Rectal smooth muscle tissue (tissue), 1 donor: ENCODE measurements around the gene MCM7.
A peak's percentile ranks its signal among the peaks of the same experiment; 100 is the strongest.
"Not testable (repeated sequence)": the region's sequence is repeated elsewhere in the genome, so short reads cannot be mapped to it uniquely, and the experiment has no call there.

Experiments used
- H3K27ac ChIP-seq: one replicate; pipeline ENCODE4 v1.7.0; 2013; ENCODE audit warnings: low read depth, low read length, inconsistent platforms
- H3K27me3 ChIP-seq: one replicate; pipeline ENCODE4 v1.7.0; 2013; ENCODE audit warnings: low read length; ENCODE audit not compliant: control insufficient read depth, insufficient read depth
- H3K36me3 ChIP-seq: one replicate; pipeline ENCODE4 v1.7.0; 2013; ENCODE audit warnings: low read length; ENCODE audit not compliant: control insufficient read depth, insufficient read depth
- H3K4me1 ChIP-seq: one replicate; pipeline ENCODE4 v1.7.0; 2013; ENCODE audit warnings: low read length; ENCODE audit not compliant: control insufficient read depth, insufficient read depth
- H3K4me3 ChIP-seq: one replicate; pipeline ENCODE4 v1.7.0; 2013; ENCODE audit warnings: low read length
- H3K9ac ChIP-seq: one replicate; pipeline ENCODE4 v1.7.0; 2013; ENCODE audit warnings: low read length

The MCM7 gene

GRCh38 chr7:100101016-100101862 is at the start of gene MCM7, which contains the start of gene AP4M1:
TSS of gene MCM7 (minus strand) at chr7:100101397. CDS start at chr7:100101294, 103 bp downstream.
TSS of gene AP4M1 (plus strand) at chr7:100101643. CDS start at chr7:100101715, 72 bp downstream.
- Histone ChIP-seq H3K9ac (peak within 1 kb of the TSS; percentile 64), H3K4me3 (peak within 1 kb of the TSS; percentile 91), H3K36me3 (peaks cover 35% of the 10 kb centered on the region), H3K27ac (peak within 1 kb of the TSS; percentile 88), H3K4me1 (peaks cover 7% of the 10 kb centered on the region), H3K27me3 (no peaks in the 10 kb centered on the region)

- no peaks in the 10 kb centered on the region for H3K27me3 ChIP-seq
- H3K27ac ChIP-seq: peak within 1 kb of the TSS; percentile 90
- H3K36me3 ChIP-seq: peaks cover under 1% of the 10 kb centered on the region
- peak within 1 kb of the TSS; percentile 98 for H3K9ac ChIP-seq
- peaks cover 2% of the 10 kb centered on the region for H3K4me1 ChIP-seq
- peak within 1 kb of the TSS; percentile 100 for H3K4me3 ChIP-seq
Observed at GRCh38 chr7:100148559-100149328, 47.5 kb upstream of the MCM7 start, which contains the start of gene LAMTOR4. TSS of gene LAMTOR4 (plus strand) at chr7:100148918. CDS start at chr7:100148973, 55 bp downstream.

- H3K36me3 ChIP-seq: no peaks in the 10 kb centered on the region
- H3K27me3 ChIP-seq: no peaks in the 10 kb centered on the region
- peak overlapping the region; percentile 61 for H3K9ac ChIP-seq
- peak overlapping the region; percentile 81 for H3K27ac ChIP-seq
- H3K4me3 ChIP-seq: peak overlapping the region; percentile 60
- H3K4me1 ChIP-seq: peaks cover 2% of the 10 kb centered on the region
Observed at GRCh38 chr7:100148225-100148558, 47.0 kb upstream of the MCM7 start.

GRCh38 chr7:100147278-100147677 is 46.1 kb upstream of the MCM7 start:
- H3K4me1 ChIP-seq: peaks cover 2% of the 10 kb centered on the region
- H3K4me3 ChIP-seq: no peak overlapping the region
- no peak overlapping the region for H3K27ac ChIP-seq
- no peak overlapping the region for H3K9ac ChIP-seq
- no peaks in the 10 kb centered on the region for H3K27me3 ChIP-seq
- no peaks in the 10 kb centered on the region for H3K36me3 ChIP-seq

- H3K4me1 ChIP-seq, H3K36me3 ChIP-seq, H3K27me3 ChIP-seq, H3K4me3 ChIP-seq, H3K27ac ChIP-seq, H3K9ac ChIP-seq: not testable (repeated sequence)
Observed at GRCh38 chr7:100146350-100146749, 45.2 kb upstream of the MCM7 start.

- H3K4me3 ChIP-seq: no peak overlapping the region
- H3K4me1 ChIP-seq: no peaks in the 10 kb centered on the region
- no peaks in the 10 kb centered on the region for H3K36me3 ChIP-seq
- H3K27me3 ChIP-seq: no peaks in the 10 kb centered on the region
- no peak overlapping the region for H3K9ac ChIP-seq
- H3K27ac ChIP-seq: no peak overlapping the region
Observed at GRCh38 chr7:100142461-100142860, 41.3 kb upstream of the MCM7 start.

- Histone ChIP-seq H3K4me3 (no peak overlapping the region), H3K27me3 (no peaks in the 10 kb centered on the region), H3K27ac (no peak overlapping the region), H3K36me3 (no peaks in the 10 kb centered on the region), H3K9ac (no peak overlapping the region), H3K4me1 (no peaks in the 10 kb centered on the region)
Observed at GRCh38 chr7:100141555-100141949, 40.4 kb upstream of the MCM7 start.

GRCh38 chr7:100137851-100138760 is 36.9 kb upstream of the MCM7 start:
- H3K36me3 ChIP-seq: no peaks in the 10 kb centered on the region
- H3K27me3 ChIP-seq: no peaks in the 10 kb centered on the region
- H3K27ac ChIP-seq: no peak overlapping the region
- H3K4me1 ChIP-seq: no peaks in the 10 kb centered on the region
- H3K4me3 ChIP-seq: no peak overlapping the region
- H3K9ac ChIP-seq: no peak overlapping the region

GRCh38 chr7:100132697-100133151 is 31.5 kb upstream of the MCM7 start:
- Histone ChIP-seq H3K27ac (no peak overlapping the region), H3K4me1 (peaks cover 3% of the 10 kb centered on the region), H3K4me3 (no peak overlapping the region), H3K27me3 (no peaks in the 10 kb centered on the region), H3K9ac (no peak overlapping the region), H3K36me3 (no peaks in the 10 kb centered on the region)

- Histone ChIP-seq H3K4me1 (peaks cover 3% of the 10 kb centered on the region), H3K9ac (no peak overlapping the region), H3K4me3 (no peak overlapping the region), H3K27ac (no peak overlapping the region), H3K27me3 (no peaks in the 10 kb centered on the region), H3K36me3 (no peaks in the 10 kb centered on the region)
Observed at GRCh38 chr7:100132126-100132525, 30.9 kb upstream of the MCM7 start.

- Histone ChIP-seq H3K9ac (peak overlapping the region; percentile 27), H3K36me3 (no peaks in the 10 kb centered on the region), H3K27ac (no peak overlapping the region), H3K4me1 (peaks cover 3% of the 10 kb centered on the region), H3K4me3 (peak overlapping the region; percentile 29), H3K27me3 (no peaks in the 10 kb centered on the region)
Observed at GRCh38 chr7:100130608-100131453, 29.6 kb upstream of the MCM7 start.
